ENCODE results near the gene PPDPF. TPM values are rescaled to one million over a fixed set of nuclear protein-coding genes. Genes with fewer than 3 reads are reported as not detected.

The PPDPF gene
- total RNA-seq, 2 experiments from 2014 or later = 128 to 136 TPM

- no peak overlapping the region for H3K4me3 Mint-ChIP-seq
- H3K27me3 Mint-ChIP-seq = no peaks in the 10 kb centered on the region
- no peaks in the 10 kb centered on the region for H3K36me3 Mint-ChIP-seq
- DNase-seq = no peak
- H3K4me1 Mint-ChIP-seq = peaks cover 10% of the 10 kb centered on the region
- no peaks in the 10 kb centered on the region for H3K9me3 Mint-ChIP-seq
- no peak overlapping the region for H3K27ac Mint-ChIP-seq
These were observed 12.8 kb downstream of the PPDPF start for GRCh38 chr20:63533388-63533787.

- no peaks in the 10 kb centered on the region for H3K9me3 Mint-ChIP-seq
- H3K4me1 Mint-ChIP-seq = peaks cover 5% of the 10 kb centered on the region
- DNase-seq = no peak
- no peaks in the 10 kb centered on the region for H3K27me3 Mint-ChIP-seq
- H3K36me3 Mint-ChIP-seq = no peaks in the 10 kb centered on the region
- H3K27ac Mint-ChIP-seq = no peak overlapping the region
- no peak overlapping the region for H3K4me3 Mint-ChIP-seq
These were observed 13.4 kb downstream of the PPDPF start for GRCh38 chr20:63533871-63534393.

- peaks cover 5% of the 10 kb centered on the region for H3K4me1 Mint-ChIP-seq
- no peaks in the 10 kb centered on the region for H3K36me3 Mint-ChIP-seq
- H3K9me3 Mint-ChIP-seq = no peaks in the 10 kb centered on the region
- no peak overlapping the region for H3K4me3 Mint-ChIP-seq
- DNase-seq = peak; percentile 1
- H3K27ac Mint-ChIP-seq = no peak overlapping the region
- H3K27me3 Mint-ChIP-seq = no peaks in the 10 kb centered on the region
These were observed 13.9 kb downstream of the PPDPF start for GRCh38 chr20:63534427-63534830.

- Mint-ChIP-seq H3K9me3 (no peaks in the 10 kb centered on the region), H3K27me3 (no peaks in the 10 kb centered on the region), H3K27ac (no peak overlapping the region), H3K36me3 (no peaks in the 10 kb centered on the region), H3K4me1 (peaks cover 5% of the 10 kb centered on the region), H3K4me3 (no peak overlapping the region)
- no peak for DNase-seq
These were observed 14.5 kb downstream of the PPDPF start for GRCh38 chr20:63534831-63535651.

- H3K4me1 Mint-ChIP-seq = peaks cover 5% of the 10 kb centered on the region
- H3K9me3 Mint-ChIP-seq = no peaks in the 10 kb centered on the region
- DNase-seq = no peak
- no peaks in the 10 kb centered on the region for H3K27me3 Mint-ChIP-seq
- no peak overlapping the region for H3K4me3 Mint-ChIP-seq
- no peaks in the 10 kb centered on the region for H3K36me3 Mint-ChIP-seq
- no peak overlapping the region for H3K27ac Mint-ChIP-seq
These were observed 15.8 kb downstream of the PPDPF start for GRCh38 chr20:63536241-63536977.

GRCh38 chr20:63536997-63537524 is 16.5 kb downstream of the PPDPF start, which contains the start of gene PTK6:
Gene PTK6, minus strand, starts transcription at chr20:63537376. Its CDS starts 62 bp downstream, at chr20:63537314.
- H3K9me3 Mint-ChIP-seq = no peaks in the 10 kb centered on the region
- H3K36me3 Mint-ChIP-seq = no peaks in the 10 kb centered on the region
- peak; percentile 29 for DNase-seq
- peak within 1 kb of the TSS; percentile 74 for H3K4me3 Mint-ChIP-seq
- no peaks in the 10 kb centered on the region for H3K27me3 Mint-ChIP-seq
- H3K4me1 Mint-ChIP-seq = peaks cover 5% of the 10 kb centered on the region
- peak within 1 kb of the TSS; percentile 86 for H3K27ac Mint-ChIP-seq

- Mint-ChIP-seq H3K4me3 (peak overlapping the region; percentile 74), H3K27me3 (no peaks in the 10 kb centered on the region)
- peak; percentile 97 for DNase-seq
These were observed 17.1 kb downstream of the PPDPF start for GRCh38 chr20:63537525-63538203.

GRCh38 chr20:63538204-63539091 is 17.9 kb downstream of the PPDPF start:
- Mint-ChIP-seq H3K4me1 (peaks cover 5% of the 10 kb centered on the region), H3K9me3 (no peaks in the 10 kb centered on the region), H3K4me3 (peak overlapping the region; percentile 74), H3K36me3 (no peaks in the 10 kb centered on the region), H3K27ac (peak overlapping the region; percentile 82), H3K27me3 (no peaks in the 10 kb centered on the region)
- DNase-seq = peak; percentile 42

More at GRCh38 chr20:63537525-63538203, 17.1 kb downstream of the PPDPF start:
- H3K9me3 Mint-ChIP-seq = no peaks in the 10 kb centered on the region
- H3K27ac Mint-ChIP-seq = peak overlapping the region; percentile 86
- no peaks in the 10 kb centered on the region for H3K36me3 Mint-ChIP-seq
- peaks cover 5% of the 10 kb centered on the region for H3K4me1 Mint-ChIP-seq

- no peaks in the 10 kb centered on the region for H3K9me3 Mint-ChIP-seq
- H3K27me3 Mint-ChIP-seq = no peaks in the 10 kb centered on the region
- no peak for DNase-seq
- H3K4me1 Mint-ChIP-seq = peaks cover 5% of the 10 kb centered on the region
- no peak overlapping the region for H3K27ac Mint-ChIP-seq
- H3K4me3 Mint-ChIP-seq = no peak overlapping the region
- no peaks in the 10 kb centered on the region for H3K36me3 Mint-ChIP-seq
These were observed 18.5 kb downstream of the PPDPF start for GRCh38 chr20:63539092-63539430.

- peaks cover 5% of the 10 kb centered on the region for H3K4me1 Mint-ChIP-seq
- H3K27me3 Mint-ChIP-seq = no peaks in the 10 kb centered on the region
- no peaks in the 10 kb centered on the region for H3K36me3 Mint-ChIP-seq
- H3K27ac Mint-ChIP-seq = no peak overlapping the region
- no peaks in the 10 kb centered on the region for H3K9me3 Mint-ChIP-seq
- no peak overlapping the region for H3K4me3 Mint-ChIP-seq
- DNase-seq = no peak
These were observed 19.1 kb downstream of the PPDPF start for GRCh38 chr20:63539441-63540370.

GRCh38 chr20:63540417-63541186 is 20.0 kb downstream of the PPDPF start:
- H3K36me3 Mint-ChIP-seq = no peaks in the 10 kb centered on the region
- no peak overlapping the region for H3K27ac Mint-ChIP-seq
- peaks cover 5% of the 10 kb centered on the region for H3K4me1 Mint-ChIP-seq
- H3K9me3 Mint-ChIP-seq = no peaks in the 10 kb centered on the region
- H3K4me3 Mint-ChIP-seq = no peak overlapping the region
- no peak for DNase-seq
- no peaks in the 10 kb centered on the region for H3K27me3 Mint-ChIP-seq

GRCh38 chr20:63541371-63541770 is 20.8 kb downstream of the PPDPF start:
- no peaks in the 10 kb centered on the region for H3K9me3 Mint-ChIP-seq
- H3K36me3 Mint-ChIP-seq = no peaks in the 10 kb centered on the region
- no peaks in the 10 kb centered on the region for H3K27me3 Mint-ChIP-seq
- DNase-seq = no peak
- H3K4me3 Mint-ChIP-seq = no peak overlapping the region
- H3K27ac Mint-ChIP-seq = no peak overlapping the region
- H3K4me1 Mint-ChIP-seq = peaks cover 3% of the 10 kb centered on the region
